ENCODE data around the gene AR. TPM values are rescaled to one million over a fixed set of nuclear protein-coding genes. Genes with fewer than 3 reads are reported as not detected.

AR gene
- polyA plus RNA-seq, 1 donor from 2014 or later = 1.1 TPM

DNA sequence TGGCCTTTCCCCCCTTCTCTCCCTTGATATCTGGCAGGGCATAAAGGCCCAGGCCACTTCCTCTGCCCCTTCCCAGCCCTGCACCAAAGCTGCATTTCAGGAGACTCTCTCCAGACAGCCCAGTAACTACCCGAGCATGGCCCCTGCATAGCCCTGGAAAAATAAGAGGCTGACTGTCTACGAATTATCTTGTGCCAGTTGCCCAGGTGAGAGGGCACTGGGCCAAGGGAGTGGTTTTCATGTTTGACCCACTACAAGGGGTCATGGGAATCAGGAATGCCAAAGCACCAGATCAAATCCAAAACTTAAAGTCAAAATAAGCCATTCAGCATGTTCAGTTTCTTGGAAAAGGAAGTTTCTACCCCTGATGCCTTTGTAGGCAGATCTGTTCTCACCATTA, 183.8 kb downstream of the AR start:
- Histone ChIP-seq H3K27ac (ENCODE audit: low read length) (no peak overlapping the region), H3K4me3 (ENCODE audit: low read length) (no peak overlapping the region), H2AFZ (ENCODE audit: low read depth, low read length) (no peak overlapping the region), H3K36me3 (ENCODE audit: insufficient read depth, low read length) (no peaks in the 10 kb centered on the region), H3K4me2 (ENCODE audit: low read length) (no peak overlapping the region), H3K79me2 (replicated peaks; ENCODE audit: insufficient read depth, low read length) (no peaks in the 10 kb centered on the region), H4K20me1 (ENCODE audit: insufficient read depth) (no peaks in the 10 kb centered on the region), H3F3A (ENCODE audit: insufficient read depth, low read length, poor library complexity, severe bottlenecking) (no peaks in the 10 kb centered on the region), H3K27me3 (ENCODE audit: insufficient read depth, low read depth, low read length) (no peaks in the 10 kb centered on the region), H3K9me2 (ENCODE audit: insufficient read depth, low read length) (no peaks in the 10 kb centered on the region), H3K9ac (ENCODE audit: low read length) (no peak overlapping the region), H3K9me3 (ENCODE audit: low read length) (no peaks in the 10 kb centered on the region)
- TF ChIP-seq RAD21 (conservative IDR thresholded peaks at IDR 0.05) (no peak), POLR2AphosphoS5 (IDR thresholded peaks at IDR 0.05) (no peak), EZH2 (IDR thresholded peaks at IDR 0.05; ENCODE audit: borderline replicate concordance, insufficient read depth, low read length, poor library complexity, severe bottlenecking) (no peak), MXI1 (conservative IDR thresholded peaks at IDR 0.05; ENCODE audit: poor library complexity, severe bottlenecking) (no peak), SMC3 (conservative IDR thresholded peaks at IDR 0.05; ENCODE audit: poor library complexity) (no peak), TAF1 (IDR thresholded peaks at IDR 0.05; ENCODE audit: low read depth) (no peak), EP300 (conservative IDR thresholded peaks at IDR 0.05; ENCODE audit: poor library complexity, severe bottlenecking) (no peak)
- TF ChIP-seq, protein P1, sequence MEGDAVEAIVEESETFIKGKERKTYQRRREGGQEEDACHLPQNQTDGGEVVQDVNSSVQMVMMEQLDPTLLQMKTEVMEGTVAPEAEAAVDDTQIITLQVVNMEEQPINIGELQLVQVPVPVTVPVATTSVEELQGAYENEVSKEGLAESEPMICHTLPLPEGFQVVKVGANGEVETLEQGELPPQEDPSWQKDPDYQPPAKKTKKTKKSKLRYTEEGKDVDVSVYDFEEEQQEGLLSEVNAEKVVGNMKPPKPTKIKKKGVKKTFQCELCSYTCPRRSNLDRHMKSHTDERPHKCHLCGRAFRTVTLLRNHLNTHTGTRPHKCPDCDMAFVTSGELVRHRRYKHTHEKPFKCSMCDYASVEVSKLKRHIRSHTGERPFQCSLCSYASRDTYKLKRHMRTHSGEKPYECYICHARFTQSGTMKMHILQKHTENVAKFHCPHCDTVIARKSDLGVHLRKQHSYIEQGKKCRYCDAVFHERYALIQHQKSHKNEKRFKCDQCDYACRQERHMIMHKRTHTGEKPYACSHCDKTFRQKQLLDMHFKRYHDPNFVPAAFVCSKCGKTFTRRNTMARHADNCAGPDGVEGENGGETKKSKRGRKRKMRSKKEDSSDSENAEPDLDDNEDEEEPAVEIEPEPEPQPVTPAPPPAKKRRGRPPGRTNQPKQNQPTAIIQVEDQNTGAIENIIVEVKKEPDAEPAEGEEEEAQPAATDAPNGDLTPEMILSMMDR (IDR thresholded peaks at IDR 0.05; ENCODE audit: poor library complexity, severe bottlenecking) = no peak
- TF ChIP-seq, protein P2, sequence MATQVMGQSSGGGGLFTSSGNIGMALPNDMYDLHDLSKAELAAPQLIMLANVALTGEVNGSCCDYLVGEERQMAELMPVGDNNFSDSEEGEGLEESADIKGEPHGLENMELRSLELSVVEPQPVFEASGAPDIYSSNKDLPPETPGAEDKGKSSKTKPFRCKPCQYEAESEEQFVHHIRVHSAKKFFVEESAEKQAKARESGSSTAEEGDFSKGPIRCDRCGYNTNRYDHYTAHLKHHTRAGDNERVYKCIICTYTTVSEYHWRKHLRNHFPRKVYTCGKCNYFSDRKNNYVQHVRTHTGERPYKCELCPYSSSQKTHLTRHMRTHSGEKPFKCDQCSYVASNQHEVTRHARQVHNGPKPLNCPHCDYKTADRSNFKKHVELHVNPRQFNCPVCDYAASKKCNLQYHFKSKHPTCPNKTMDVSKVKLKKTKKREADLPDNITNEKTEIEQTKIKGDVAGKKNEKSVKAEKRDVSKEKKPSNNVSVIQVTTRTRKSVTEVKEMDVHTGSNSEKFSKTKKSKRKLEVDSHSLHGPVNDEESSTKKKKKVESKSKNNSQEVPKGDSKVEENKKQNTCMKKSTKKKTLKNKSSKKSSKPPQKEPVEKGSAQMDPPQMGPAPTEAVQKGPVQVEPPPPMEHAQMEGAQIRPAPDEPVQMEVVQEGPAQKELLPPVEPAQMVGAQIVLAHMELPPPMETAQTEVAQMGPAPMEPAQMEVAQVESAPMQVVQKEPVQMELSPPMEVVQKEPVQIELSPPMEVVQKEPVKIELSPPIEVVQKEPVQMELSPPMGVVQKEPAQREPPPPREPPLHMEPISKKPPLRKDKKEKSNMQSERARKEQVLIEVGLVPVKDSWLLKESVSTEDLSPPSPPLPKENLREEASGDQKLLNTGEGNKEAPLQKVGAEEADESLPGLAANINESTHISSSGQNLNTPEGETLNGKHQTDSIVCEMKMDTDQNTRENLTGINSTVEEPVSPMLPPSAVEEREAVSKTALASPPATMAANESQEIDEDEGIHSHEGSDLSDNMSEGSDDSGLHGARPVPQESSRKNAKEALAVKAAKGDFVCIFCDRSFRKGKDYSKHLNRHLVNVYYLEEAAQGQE (IDR thresholded peaks at IDR 0.05; ENCODE audit: borderline replicate concordance) = no peak

DNA sequence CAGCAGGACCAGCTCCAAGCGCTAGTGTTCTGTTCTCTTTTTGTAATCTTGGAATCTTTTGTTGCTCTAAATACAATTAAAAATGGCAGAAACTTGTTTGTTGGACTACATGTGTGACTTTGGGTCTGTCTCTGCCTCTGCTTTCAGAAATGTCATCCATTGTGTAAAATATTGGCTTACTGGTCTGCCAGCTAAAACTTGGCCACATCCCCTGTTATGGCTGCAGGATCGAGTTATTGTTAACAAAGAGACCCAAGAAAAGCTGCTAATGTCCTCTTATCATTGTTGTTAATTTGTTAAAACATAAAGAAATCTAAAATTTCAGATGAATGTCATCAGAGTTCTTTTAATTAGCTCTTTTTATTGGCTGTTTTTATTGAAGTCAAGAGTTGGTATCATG, 186.5 kb downstream of the AR start:
- Histone ChIP-seq H3K4me3 (ENCODE audit: low read length) (no peak overlapping the region), H3K27me3 (ENCODE audit: insufficient read depth, low read depth, low read length) (no peaks in the 10 kb centered on the region), H3K79me2 (replicated peaks; ENCODE audit: insufficient read depth, low read length) (no peaks in the 10 kb centered on the region), H3K36me3 (ENCODE audit: insufficient read depth, low read length) (no peaks in the 10 kb centered on the region), H3K4me2 (ENCODE audit: low read length) (no peak overlapping the region), H4K20me1 (ENCODE audit: insufficient read depth) (no peaks in the 10 kb centered on the region), H3K27ac (ENCODE audit: low read length) (no peak overlapping the region), H2AFZ (ENCODE audit: low read depth, low read length) (no peak overlapping the region), H3F3A (ENCODE audit: insufficient read depth, low read length, poor library complexity, severe bottlenecking) (no peaks in the 10 kb centered on the region), H3K9me2 (ENCODE audit: insufficient read depth, low read length) (no peaks in the 10 kb centered on the region), H3K9ac (ENCODE audit: low read length) (no peak overlapping the region), H3K9me3 (ENCODE audit: low read length) (no peaks in the 10 kb centered on the region)
- TF ChIP-seq EP300 (conservative IDR thresholded peaks at IDR 0.05; ENCODE audit: poor library complexity, severe bottlenecking) (no peak), TAF1 (IDR thresholded peaks at IDR 0.05; ENCODE audit: low read depth) (no peak), EZH2 (IDR thresholded peaks at IDR 0.05; ENCODE audit: borderline replicate concordance, insufficient read depth, low read length, poor library complexity, severe bottlenecking) (no peak), POLR2AphosphoS5 (IDR thresholded peaks at IDR 0.05) (no peak), RAD21 (conservative IDR thresholded peaks at IDR 0.05) (no peak), SMC3 (conservative IDR thresholded peaks at IDR 0.05; ENCODE audit: poor library complexity) (no peak), MXI1 (conservative IDR thresholded peaks at IDR 0.05; ENCODE audit: poor library complexity, severe bottlenecking) (no peak)
- TF ChIP-seq, protein P1 (IDR thresholded peaks at IDR 0.05; ENCODE audit: poor library complexity, severe bottlenecking) = no peak
- TF ChIP-seq, protein P2 (IDR thresholded peaks at IDR 0.05; ENCODE audit: borderline replicate concordance) = no peak

Measured in neural cell (in vitro differentiated cells).